Trophoblast cell (in vitro differentiated cells and primary cell): ENCODE data around the gene FRRS1.

ENCODE experiments used
- DNase-seq, 2 donors: peaks; one replicate each; pipeline ENCODE4 v3.0.0-alpha.2; 2016
- H2AFZ ChIP-seq: 2 replicates; pipeline ENCODE4 v1.6.1; 2013; ENCODE audit warnings: low read length, moderate library complexity, mild to moderate bottlenecking; ENCODE audit not compliant: insufficient read depth, poor library complexity
- H2AK5ac ChIP-seq: 2 replicates; pipeline ENCODE4 v1.6.1; 2013; ENCODE audit warnings: mild to moderate bottlenecking, low read length
- H2BK120ac ChIP-seq: 2 replicates; pipeline ENCODE4 v1.6.1; 2013; ENCODE audit warnings: low read length, mild to moderate bottlenecking, moderate library complexity; ENCODE audit not compliant: insufficient read depth, poor library complexity
- H2BK12ac ChIP-seq: 2 replicates; pipeline ENCODE4 v1.6.1; 2013; ENCODE audit warnings: mild to moderate bottlenecking, low read length, moderate library complexity
- H2BK5ac ChIP-seq: 2 replicates; pipeline ENCODE4 v1.6.1; 2013; ENCODE audit warnings: low read length, low read depth, moderate library complexity, mild to moderate bottlenecking; ENCODE audit not compliant: poor library complexity
- H3K14ac ChIP-seq: 2 replicates; pipeline ENCODE4 v1.6.1; 2013; ENCODE audit warnings: mild to moderate bottlenecking, low read length
- H3K18ac ChIP-seq: 2 replicates; pipeline ENCODE4 v1.6.1; 2013; ENCODE audit warnings: mild to moderate bottlenecking, low read length
- H3K23ac ChIP-seq: 2 replicates; pipeline ENCODE4 v1.6.1; 2013; ENCODE audit warnings: low read length
- H3K27ac ChIP-seq: 2 replicates; pipeline ENCODE4 v1.5.1; 2013; ENCODE audit warnings: low read depth, mild to moderate bottlenecking, inconsistent platforms, low read length, moderate library complexity
- H3K27me3 ChIP-seq: 2 replicates; pipeline ENCODE4 v1.6.1; 2013; ENCODE audit warnings: inconsistent platforms, mild to moderate bottlenecking, low read length, moderate library complexity; ENCODE audit not compliant: insufficient read depth
- H3K36me3 ChIP-seq, 2 experiments: 1 replicate in 1 of 2; 2 replicates in 1 of 2; pipeline ENCODE4 v1.6.1; 2013; ENCODE audit warnings: low read length in 2 of 2, mild to moderate bottlenecking in 2 of 2, moderate library complexity in 1 of 2; ENCODE audit not compliant: insufficient read depth in 2 of 2, control insufficient read depth in 1 of 2
- H3K4ac ChIP-seq: 2 replicates; pipeline ENCODE4 v1.6.1; 2013; ENCODE audit warnings: low read depth, mild to moderate bottlenecking, low read length, moderate library complexity
- H3K4me1 ChIP-seq, 2 experiments: 1 replicate in 1 of 2; 2 replicates in 1 of 2; pipeline ENCODE4 v1.6.1; 2013; ENCODE audit warnings: low read length in 2 of 2, mild to moderate bottlenecking in 2 of 2, moderate library complexity in 1 of 2; ENCODE audit not compliant: insufficient read depth in 2 of 2, control insufficient read depth in 1 of 2
- H3K4me2 ChIP-seq: 2 replicates; pipeline ENCODE4 v1.6.1; 2013; ENCODE audit warnings: inconsistent platforms, mild to moderate bottlenecking, low read length, moderate library complexity
- H3K4me3 ChIP-seq: 2 replicates; pipeline ENCODE4 v1.5.1; 2013; ENCODE audit warnings: mild to moderate bottlenecking, low read depth, low read length, inconsistent platforms
- H3K79me1 ChIP-seq: one replicate; pipeline ENCODE4 v1.6.1; 2013; ENCODE audit warnings: low read length
- H3K79me2 ChIP-seq: 2 replicates; pipeline ENCODE4 v1.6.1; 2013; ENCODE audit warnings: low read length, mild to moderate bottlenecking; ENCODE audit not compliant: control insufficient read depth, insufficient read depth, poor library complexity
- H3K9ac ChIP-seq: 2 replicates; pipeline ENCODE4 v1.6.1; 2013; ENCODE audit warnings: mild to moderate bottlenecking, low read length
- H3K9me3 ChIP-seq: 2 replicates; pipeline ENCODE4 v1.6.1; 2013; ENCODE audit warnings: low read depth, mild to moderate bottlenecking, control low read depth, inconsistent platforms, low read length; ENCODE audit not compliant: insufficient read depth
- H4K12ac ChIP-seq: 2 replicates; pipeline ENCODE4 v1.6.1; 2013; ENCODE audit warnings: low read depth, mild to moderate bottlenecking, low read length, moderate library complexity
- H4K8ac ChIP-seq: 2 replicates; pipeline ENCODE4 v1.6.1; 2013; ENCODE audit warnings: low read depth, mild to moderate bottlenecking, low read length, moderate library complexity
- H4K91ac ChIP-seq: one replicate; pipeline ENCODE4 v1.6.1; 2013; ENCODE audit warnings: low read depth, mild to moderate bottlenecking, low read length, moderate library complexity
- WGBS: extraction: QIAGEN DNeasy Blood & Tissue Kit; methylation state at CpG from one replicate; pipeline ENCODE4 v1.1.7; 2013; ENCODE audit warnings: missing lambda C conversion rate; ENCODE audit not compliant: insufficient read length, insufficient coverage; ENCODE audit errors: extremely low coverage; 5-methylcytosine and 5-hydroxymethylcytosine counted together

FRRS1 gene

DNA sequence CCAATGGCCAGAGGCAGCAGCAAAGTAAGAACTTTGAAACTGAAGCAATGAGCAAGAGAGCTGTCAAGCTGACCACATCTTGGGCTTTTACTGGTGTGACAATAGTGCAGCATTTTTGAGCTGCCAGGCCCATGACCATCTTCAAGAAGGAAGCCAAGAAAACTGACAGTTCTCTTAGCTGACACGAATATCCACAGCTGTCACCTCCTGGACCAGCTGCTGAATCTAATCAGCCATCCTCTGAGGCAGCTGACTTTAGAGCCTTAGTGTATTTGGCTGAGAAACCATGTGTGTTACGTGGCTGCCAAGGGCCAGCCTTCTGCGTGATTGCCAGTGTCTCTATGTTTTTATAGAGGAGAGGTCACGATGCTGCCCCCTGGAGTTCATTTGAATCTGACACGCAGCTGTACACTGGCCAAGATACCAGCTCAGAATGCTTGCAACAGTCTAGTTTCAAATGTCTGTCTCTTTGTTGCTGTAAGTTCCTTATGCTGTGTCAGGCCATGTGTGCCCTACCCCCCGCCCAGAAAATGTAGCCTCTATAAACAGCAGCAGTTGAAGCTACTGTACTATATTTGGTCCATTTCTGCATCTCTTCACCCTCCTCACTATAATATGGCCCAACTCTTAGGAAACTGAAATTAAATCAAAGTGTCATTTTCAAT lies 80.8 kb downstream of the FRRS1 start:
- no peaks in the 10 kb centered on the region for H3K4me1 ChIP-seq
- no CpG with 5 or more reads among the region's 6 CpGs for WGBS

DNA sequence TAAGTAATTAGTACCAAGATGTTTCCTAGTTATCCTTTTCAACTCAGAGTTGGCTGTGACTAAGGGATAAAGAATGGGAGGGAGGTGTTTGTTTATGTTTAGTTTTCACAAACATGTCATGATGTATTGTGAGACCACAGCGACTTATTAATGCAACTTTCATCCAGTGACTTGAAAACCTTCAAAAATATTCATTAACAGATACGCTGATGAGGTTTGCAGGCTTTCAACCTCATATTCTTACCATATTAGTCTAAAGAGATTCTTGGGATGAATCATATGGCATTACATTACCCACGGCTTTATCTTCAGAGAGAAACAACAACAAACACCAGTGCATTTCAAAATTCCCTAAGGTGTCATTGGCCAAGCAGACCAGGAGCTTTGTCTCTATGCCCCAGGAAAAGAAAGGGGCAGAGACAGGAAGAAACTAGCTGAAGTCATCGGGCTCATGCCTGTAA lies 84.1 kb downstream of the FRRS1 start:
- no peak overlapping the region for H2AFZ ChIP-seq
- no peak overlapping the region for H3K4ac ChIP-seq
- no peak overlapping the region for H2BK12ac ChIP-seq
- H3K79me2 ChIP-seq = no peaks in the 10 kb centered on the region
- no peak overlapping the region for H2AK5ac ChIP-seq
- WGBS = no CpG with 5 or more reads among the region's 4 CpGs
- no peaks in the 10 kb centered on the region for H3K27me3 ChIP-seq
- peak; percentile 54 to 82 for DNase-seq
- H4K8ac ChIP-seq = no peak overlapping the region
- H3K4me3 ChIP-seq = no peak overlapping the region
- no peak overlapping the region for H3K4me2 ChIP-seq
- no peak overlapping the region for H3K18ac ChIP-seq
- no peak overlapping the region for H4K91ac ChIP-seq
- no peak overlapping the region for H4K12ac ChIP-seq
- no peaks in the 10 kb centered on the region for H3K9me3 ChIP-seq
- no peaks in the 10 kb centered on the region for H3K4me1 ChIP-seq
- H3K79me1 ChIP-seq = no peaks in the 10 kb centered on the region
- no peak overlapping the region for H3K23ac ChIP-seq
- H2BK5ac ChIP-seq = no peak overlapping the region
- no peak overlapping the region for H2BK120ac ChIP-seq
- no peak overlapping the region for H3K14ac ChIP-seq
- no peak overlapping the region for H3K9ac ChIP-seq
- no peak overlapping the region for H3K27ac ChIP-seq
- H3K36me3 ChIP-seq = no peaks in the 10 kb centered on the region

More for the DNA sequence above, 80.8 kb downstream of the FRRS1 start:
- Histone ChIP-seq H4K8ac (no peak overlapping the region), H3K4me3 (no peak overlapping the region), H2BK120ac (no peak overlapping the region), H3K27me3 (no peaks in the 10 kb centered on the region), H3K36me3 (no peaks in the 10 kb centered on the region), H2AFZ (peak overlapping the region; percentile 43), H3K79me1 (no peaks in the 10 kb centered on the region), H4K12ac (no peak overlapping the region), H4K91ac (no peak overlapping the region), H2BK12ac (no peak overlapping the region), H2AK5ac (no peak overlapping the region), H2BK5ac (no peak overlapping the region), H3K4me2 (no peak overlapping the region), H3K79me2 (no peaks in the 10 kb centered on the region), H3K18ac (no peak overlapping the region), H3K14ac (no peak overlapping the region), H3K23ac (no peak overlapping the region), H3K4ac (no peak overlapping the region), H3K27ac (no peak overlapping the region), H3K9me3 (no peaks in the 10 kb centered on the region), H3K9ac (no peak overlapping the region)
- peak; percentile 63 to 82 for DNase-seq

DNA sequence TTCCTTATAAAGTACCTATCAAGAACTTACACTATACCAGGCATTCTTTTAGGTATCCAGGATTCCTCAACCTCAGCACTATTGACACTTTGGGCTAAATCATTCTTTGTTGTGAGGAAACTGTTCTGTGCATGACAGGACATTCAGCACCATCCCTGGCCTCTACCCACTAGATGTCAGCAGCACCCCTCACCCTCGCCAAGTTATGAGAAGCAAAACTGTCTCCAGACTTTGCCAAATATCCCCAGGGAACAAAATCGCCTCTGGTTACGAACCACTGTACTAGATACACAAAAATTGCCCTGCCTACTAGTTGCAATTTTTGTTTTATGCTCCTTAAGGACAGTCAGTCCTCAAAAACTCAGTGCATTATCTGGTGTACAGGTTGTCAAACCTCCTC lies 84.9 kb downstream of the FRRS1 start:
- Histone ChIP-seq H3K9ac (no peak overlapping the region), H3K36me3 (no peaks in the 10 kb centered on the region), H3K14ac (no peak overlapping the region), H3K4me3 (no peak overlapping the region), H2BK5ac (no peak overlapping the region), H3K27me3 (no peaks in the 10 kb centered on the region), H2BK12ac (no peak overlapping the region), H4K12ac (no peak overlapping the region), H3K9me3 (no peaks in the 10 kb centered on the region), H3K18ac (no peak overlapping the region), H4K8ac (no peak overlapping the region), H3K4me2 (no peak overlapping the region), H2AK5ac (no peak overlapping the region), H4K91ac (no peak overlapping the region), H3K23ac (no peak overlapping the region), H3K79me1 (no peaks in the 10 kb centered on the region), H3K79me2 (no peaks in the 10 kb centered on the region), H2BK120ac (no peak overlapping the region), H2AFZ (no peak overlapping the region), H3K4me1 (no peaks in the 10 kb centered on the region), H3K4ac (no peak overlapping the region), H3K27ac (no peak overlapping the region)
- no CpG with 5 or more reads among the region's 3 CpGs for WGBS
- no peak for DNase-seq

DNA sequence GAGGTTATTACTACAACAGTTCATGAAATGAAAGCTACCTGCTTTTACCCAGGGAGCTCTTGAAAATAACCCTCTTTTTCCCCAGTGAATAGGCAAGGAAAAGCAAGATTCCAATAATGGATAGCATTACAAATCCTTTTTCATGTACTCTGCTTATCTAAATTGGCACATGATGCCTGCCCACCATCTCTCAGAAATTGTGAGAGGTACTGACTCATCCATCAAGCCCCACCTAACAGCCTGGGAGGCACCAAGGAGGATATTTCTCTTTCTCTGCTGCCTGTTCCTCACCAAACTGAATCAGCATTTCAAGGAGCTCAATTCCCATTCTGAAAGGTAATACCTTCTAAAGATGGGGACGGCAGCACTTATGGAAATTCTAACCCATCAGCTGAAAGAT lies 86.2 kb downstream of the FRRS1 start:
- no peaks in the 10 kb centered on the region for H3K27me3 ChIP-seq
- no peak overlapping the region for H3K9ac ChIP-seq
- no peak overlapping the region for H4K91ac ChIP-seq
- WGBS = no CpG with 5 or more reads among the region's 1 CpG
- no peak overlapping the region for H3K4me2 ChIP-seq
- no peaks in the 10 kb centered on the region for H3K9me3 ChIP-seq
- no peak overlapping the region for H2BK120ac ChIP-seq
- H4K8ac ChIP-seq = no peak overlapping the region
- H3K23ac ChIP-seq = no peak overlapping the region
- H2BK12ac ChIP-seq = no peak overlapping the region
- no peak overlapping the region for H3K18ac ChIP-seq
- H4K12ac ChIP-seq = no peak overlapping the region
- H3K4me3 ChIP-seq = no peak overlapping the region
- H2AK5ac ChIP-seq = no peak overlapping the region
- H2BK5ac ChIP-seq = no peak overlapping the region
- no peak for DNase-seq
- no peak overlapping the region for H3K4ac ChIP-seq
- H3K14ac ChIP-seq = no peak overlapping the region
- H2AFZ ChIP-seq = no peak overlapping the region
- H3K79me1 ChIP-seq = no peaks in the 10 kb centered on the region
- no peaks in the 10 kb centered on the region for H3K79me2 ChIP-seq
- H3K4me1 ChIP-seq = no peaks in the 10 kb centered on the region
- H3K36me3 ChIP-seq = no peaks in the 10 kb centered on the region
- H3K27ac ChIP-seq = no peak overlapping the region
